ENCODE measurements around the gene MARK3.

Gene MARK3

GRCh38 chr14:103362780-103363179, 22.4 kb upstream of the MARK3 start:
- Histone ChIP-seq H3K27ac (ENCODE audit: insufficient read depth, low read depth, low read length, poor library complexity, severe bottlenecking) (no peak overlapping the region), H3K4me1 (ENCODE audit: control insufficient read depth, insufficient read depth, low read length) (no peaks in the 10 kb centered on the region), H3K4me3 (ENCODE audit: insufficient read depth, low read depth, low read length) (no peak overlapping the region), H3K9me3 (ENCODE audit: control insufficient read depth, low read length) (no peaks in the 10 kb centered on the region), H3K36me3 (ENCODE audit: control insufficient read depth, insufficient read depth, low read length) (no peaks in the 10 kb centered on the region), H3K27me3 (ENCODE audit: control insufficient read depth, insufficient read depth, low read length, poor library complexity, severe bottlenecking) (no peaks in the 10 kb centered on the region)
- WGBS, 2 experiments, result 83 to 94% methylated on average over 1 of the region's 1 CpG

GRCh38 chr14:103366741-103367140, 18.5 kb upstream of the MARK3 start:
- 90 to 96% methylated on average over 6 of the region's 6 CpGs for WGBS, 2 experiments
- Histone ChIP-seq H3K9me3 (ENCODE audit: control insufficient read depth, low read length) (no peaks in the 10 kb centered on the region), H3K27ac (ENCODE audit: insufficient read depth, low read depth, low read length, poor library complexity, severe bottlenecking) (no peak overlapping the region)

GRCh38 chr14:103367995-103368394, 17.2 kb upstream of the MARK3 start:
- Histone ChIP-seq H3K36me3 (ENCODE audit: control insufficient read depth, insufficient read depth, low read length) (no peaks in the 10 kb centered on the region), H3K9me3 (ENCODE audit: control insufficient read depth, low read length) (no peaks in the 10 kb centered on the region), H3K4me1 (ENCODE audit: control insufficient read depth, insufficient read depth, low read length) (no peaks in the 10 kb centered on the region), H3K27ac (ENCODE audit: insufficient read depth, low read depth, low read length, poor library complexity, severe bottlenecking) (no peak overlapping the region), H3K27me3 (ENCODE audit: control insufficient read depth, insufficient read depth, low read length, poor library complexity, severe bottlenecking) (no peaks in the 10 kb centered on the region), H3K4me3 (ENCODE audit: insufficient read depth, low read depth, low read length) (no peak overlapping the region)
- 92 to 98% methylated on average over 4 of the region's 4 CpGs for WGBS, 2 experiments

More at GRCh38 chr14:103366741-103367140, 18.5 kb upstream of the MARK3 start:
- Histone ChIP-seq H3K27me3 (ENCODE audit: control insufficient read depth, insufficient read depth, low read length, poor library complexity, severe bottlenecking) (no peaks in the 10 kb centered on the region), H3K36me3 (ENCODE audit: control insufficient read depth, insufficient read depth, low read length) (no peaks in the 10 kb centered on the region), H3K4me1 (ENCODE audit: control insufficient read depth, insufficient read depth, low read length) (no peaks in the 10 kb centered on the region), H3K4me3 (ENCODE audit: insufficient read depth, low read depth, low read length) (no peak overlapping the region)

GRCh38 chr14:103370087-103370486, 15.1 kb upstream of the MARK3 start:
- no peaks in the 10 kb centered on the region for H3K36me3 ChIP-seq (ENCODE audit: control insufficient read depth, insufficient read depth, low read length)
- H3K27me3 ChIP-seq (ENCODE audit: control insufficient read depth, insufficient read depth, low read length, poor library complexity, severe bottlenecking), result no peaks in the 10 kb centered on the region
- H3K27ac ChIP-seq (ENCODE audit: insufficient read depth, low read depth, low read length, poor library complexity, severe bottlenecking), result no peak overlapping the region
- WGBS, 2 experiments, result 89 to 94% methylated on average over 3 of the region's 3 CpGs
- no peak overlapping the region for H3K4me3 ChIP-seq (ENCODE audit: insufficient read depth, low read depth, low read length)
- H3K9me3 ChIP-seq (ENCODE audit: control insufficient read depth, low read length), result no peaks in the 10 kb centered on the region
- no peaks in the 10 kb centered on the region for H3K4me1 ChIP-seq (ENCODE audit: control insufficient read depth, insufficient read depth, low read length)

GRCh38 chr14:103372017-103372416, 13.2 kb upstream of the MARK3 start:
- no peaks in the 10 kb centered on the region for H3K4me1 ChIP-seq (ENCODE audit: control insufficient read depth, insufficient read depth, low read length)
- no peaks in the 10 kb centered on the region for H3K9me3 ChIP-seq (ENCODE audit: control insufficient read depth, low read length)
- no peak overlapping the region for H3K4me3 ChIP-seq (ENCODE audit: insufficient read depth, low read depth, low read length)
- no peaks in the 10 kb centered on the region for H3K36me3 ChIP-seq (ENCODE audit: control insufficient read depth, insufficient read depth, low read length)
- 71 to 74% methylated on average over 15 to 23 of the region's 23 CpGs for WGBS, 2 experiments
- no peak overlapping the region for H3K27ac ChIP-seq (ENCODE audit: insufficient read depth, low read depth, low read length, poor library complexity, severe bottlenecking)
- H3K27me3 ChIP-seq (ENCODE audit: control insufficient read depth, insufficient read depth, low read length, poor library complexity, severe bottlenecking), result no peaks in the 10 kb centered on the region

- no peaks in the 10 kb centered on the region for H3K4me1 ChIP-seq (ENCODE audit: control insufficient read depth, insufficient read depth, low read length)
- WGBS, 2 experiments, result 79 to 82% methylated on average over 11 of the region's 11 CpGs
- no peaks in the 10 kb centered on the region for H3K27me3 ChIP-seq (ENCODE audit: control insufficient read depth, insufficient read depth, low read length, poor library complexity, severe bottlenecking)
- no peak overlapping the region for H3K27ac ChIP-seq (ENCODE audit: insufficient read depth, low read depth, low read length, poor library complexity, severe bottlenecking)
- H3K9me3 ChIP-seq (ENCODE audit: control insufficient read depth, low read length), result no peaks in the 10 kb centered on the region
- no peak overlapping the region for H3K4me3 ChIP-seq (ENCODE audit: insufficient read depth, low read depth, low read length)
- no peaks in the 10 kb centered on the region for H3K36me3 ChIP-seq (ENCODE audit: control insufficient read depth, insufficient read depth, low read length)
These were observed 12.5 kb upstream of the MARK3 start for GRCh38 chr14:103372552-103373304.

GRCh38 chr14:103374121-103374520, 11.1 kb upstream of the MARK3 start:
- 94 to 95% methylated on average over 11 of the region's 11 CpGs for WGBS, 2 experiments
- no peaks in the 10 kb centered on the region for H3K9me3 ChIP-seq (ENCODE audit: control insufficient read depth, low read length)
- H3K36me3 ChIP-seq (ENCODE audit: control insufficient read depth, insufficient read depth, low read length), result no peaks in the 10 kb centered on the region
- no peaks in the 10 kb centered on the region for H3K27me3 ChIP-seq (ENCODE audit: control insufficient read depth, insufficient read depth, low read length, poor library complexity, severe bottlenecking)
- no peak overlapping the region for H3K27ac ChIP-seq (ENCODE audit: insufficient read depth, low read depth, low read length, poor library complexity, severe bottlenecking)
- H3K4me1 ChIP-seq (ENCODE audit: control insufficient read depth, insufficient read depth, low read length), result no peaks in the 10 kb centered on the region
- no peak overlapping the region for H3K4me3 ChIP-seq (ENCODE audit: insufficient read depth, low read depth, low read length)

- Histone ChIP-seq H3K4me3 (ENCODE audit: insufficient read depth, low read depth, low read length) (no peak overlapping the region), H3K27me3 (ENCODE audit: control insufficient read depth, insufficient read depth, low read length, poor library complexity, severe bottlenecking) (peaks cover 5% of the 10 kb centered on the region), H3K36me3 (ENCODE audit: control insufficient read depth, insufficient read depth, low read length) (no peaks in the 10 kb centered on the region), H3K27ac (ENCODE audit: insufficient read depth, low read depth, low read length, poor library complexity, severe bottlenecking) (no peak overlapping the region), H3K4me1 (ENCODE audit: control insufficient read depth, insufficient read depth, low read length) (no peaks in the 10 kb centered on the region), H3K9me3 (ENCODE audit: control insufficient read depth, low read length) (no peaks in the 10 kb centered on the region)
- 93 to 94% methylated on average over 2 of the region's 2 CpGs for WGBS, 2 experiments
These were observed 7.6 kb upstream of the MARK3 start for GRCh38 chr14:103377522-103378037.

GRCh38 chr14:103378038-103378854, 7.0 kb upstream of the MARK3 start:
- H3K9me3 ChIP-seq (ENCODE audit: control insufficient read depth, low read length), result no peaks in the 10 kb centered on the region
- H3K27me3 ChIP-seq (ENCODE audit: control insufficient read depth, insufficient read depth, low read length, poor library complexity, severe bottlenecking), result peaks cover 5% of the 10 kb centered on the region
- no peak overlapping the region for H3K27ac ChIP-seq (ENCODE audit: insufficient read depth, low read depth, low read length, poor library complexity, severe bottlenecking)
- 89 to 90% methylated on average over 14 of the region's 14 CpGs for WGBS, 2 experiments
- H3K4me3 ChIP-seq (ENCODE audit: insufficient read depth, low read depth, low read length), result no peak overlapping the region
- no peaks in the 10 kb centered on the region for H3K36me3 ChIP-seq (ENCODE audit: control insufficient read depth, insufficient read depth, low read length)
- no peaks in the 10 kb centered on the region for H3K4me1 ChIP-seq (ENCODE audit: control insufficient read depth, insufficient read depth, low read length)

GRCh38 chr14:103380719-103381377, 4.4 kb upstream of the MARK3 start:
- Histone ChIP-seq H3K27me3 (ENCODE audit: control insufficient read depth, insufficient read depth, low read length, poor library complexity, severe bottlenecking) (peaks cover 10% of the 10 kb centered on the region), H3K36me3 (ENCODE audit: control insufficient read depth, insufficient read depth, low read length) (no peaks in the 10 kb centered on the region), H3K4me3 (ENCODE audit: insufficient read depth, low read depth, low read length) (no peak overlapping the region), H3K4me1 (ENCODE audit: control insufficient read depth, insufficient read depth, low read length) (no peaks in the 10 kb centered on the region), H3K27ac (ENCODE audit: insufficient read depth, low read depth, low read length, poor library complexity, severe bottlenecking) (no peak overlapping the region), H3K9me3 (ENCODE audit: control insufficient read depth, low read length) (no peaks in the 10 kb centered on the region)
- WGBS, 2 experiments, result 21 to 63% methylated on average over 1 to 2 of the region's 2 CpGs
